NK-92 (cell line): Measurements from ENCODE around the gene CAMKK2.
"Not testable (repeated sequence)": the region's sequence is repeated elsewhere in the genome, so short reads cannot be mapped to it uniquely, and the experiment has no call there.

Experiments used
- DNase-seq: peaks from one replicate; lab custom pipeline; 2025; ENCODE audit not compliant: unreplicated experiment; lab: John Stamatoyannopoulos, UW

CAMKK2 gene

GRCh38 chr12:121299662-121300061, 3.2 kb upstream of the CAMKK2 start:
- no peak for DNase-seq

- not testable (repeated sequence) for DNase-seq
Measured at GRCh38 chr12:121298411-121298810, 1.9 kb upstream of the CAMKK2 start.

GRCh38 chr12:121297435-121297991, 1.0 kb upstream of the CAMKK2 start:
- no peak for DNase-seq

GRCh38 chr12:121295746-121296617, 527 bp downstream of the CAMKK2 start:
- DNase-seq = no peak

- DNase-seq = no peak
Measured at GRCh38 chr12:121295116-121295745, 1.3 kb downstream of the CAMKK2 start.

GRCh38 chr12:121294151-121294889, 2.2 kb downstream of the CAMKK2 start:
- no peak for DNase-seq

- DNase-seq = no peak
Measured at GRCh38 chr12:121293603-121294002, 2.9 kb downstream of the CAMKK2 start.

GRCh38 chr12:121290410-121290809, 6.1 kb downstream of the CAMKK2 start:
- no peak for DNase-seq

- DNase-seq = no peak
Measured at GRCh38 chr12:121289962-121290361, 6.5 kb downstream of the CAMKK2 start.

GRCh38 chr12:121288986-121289385, 7.5 kb downstream of the CAMKK2 start:
- no peak for DNase-seq

- DNase-seq = no peak
Measured at GRCh38 chr12:121288158-121288845, 8.2 kb downstream of the CAMKK2 start.

- DNase-seq = no peak
Measured at GRCh38 chr12:121287267-121287954, 9.1 kb downstream of the CAMKK2 start.

GRCh38 chr12:121285856-121286255, 10.7 kb downstream of the CAMKK2 start:
- no peak for DNase-seq

- DNase-seq = no peak
Measured at GRCh38 chr12:121284551-121285390, 11.7 kb downstream of the CAMKK2 start.

GRCh38 chr12:121283841-121284240, 12.7 kb downstream of the CAMKK2 start:
- DNase-seq = no peak

GRCh38 chr12:121283388-121283787, 13.1 kb downstream of the CAMKK2 start:
- no peak for DNase-seq

- not testable (repeated sequence) for DNase-seq
Measured at GRCh38 chr12:121282910-121283309, 13.6 kb downstream of the CAMKK2 start.

- no peak for DNase-seq
Measured at GRCh38 chr12:121282072-121282742, 14.3 kb downstream of the CAMKK2 start.

- not testable (repeated sequence) for DNase-seq
Measured at GRCh38 chr12:121281116-121281515, 15.4 kb downstream of the CAMKK2 start.
